ENCODE measurements around the gene RTN4. TPM values are rescaled to one million over a fixed set of nuclear protein-coding genes. Genes with fewer than 3 reads are reported as not detected.

Gene RTN4
- total RNA-seq, 4 donors from 2014 or later: 216 to 304 (median 228) TPM

- H3K4me1 ChIP-seq: peaks cover 0 to 20% (median 0%) of the 10 kb centered on the region in 3 donors
- no peaks in the 10 kb centered on the region for H3K9me3 ChIP-seq
- H3K27ac ChIP-seq: no peak overlapping the region
- 86 to 93% methylated on average over 5 to 8 of the region's 13 CpGs for WGBS, 2 donors (ENCODE audit: low coverage in 1 of 2)
- no peak overlapping the region for H3K4me3 ChIP-seq
- ATAC-seq: no peak
- peaks cover 0 to 7% of the 10 kb centered on the region in 2 donors for H3K36me3 ChIP-seq
- H3K27me3 ChIP-seq: no peaks in the 10 kb centered on the region
- no peak for TF ChIP-seq CTCF (IDR thresholded peaks at IDR 0.05)
- TF ChIP-seq POLR2A (IDR thresholded peaks at IDR 0.05): no peak
These were observed 87.7 kb downstream of the RTN4 start for GRCh38 chr2:54962511-54962910.

GRCh38 chr2:54960164-54960563, 90.1 kb downstream of the RTN4 start:
- WGBS, 2 donors (ENCODE audit: low coverage in 1 of 2): 75 to 97% methylated on average over 4 of the region's 7 CpGs
- Histone ChIP-seq H3K36me3 (no peaks in the 10 kb centered on the region), H3K27ac (no peak overlapping the region), H3K9me3 (no peaks in the 10 kb centered on the region), H3K4me1 (peaks cover 0 to 15% (median 0%) of the 10 kb centered on the region in 3 donors), H3K27me3 (no peaks in the 10 kb centered on the region), H3K4me3 (no peak overlapping the region)
- TF ChIP-seq CTCF (IDR thresholded peaks at IDR 0.05) (no peak), POLR2AphosphoS5 (IDR thresholded peaks at IDR 0.05) (no peak)
- no peak for ATAC-seq

- H3K36me3 ChIP-seq: no peaks in the 10 kb centered on the region
- H3K4me1 ChIP-seq: peaks cover 0 to 15% (median 0%) of the 10 kb centered on the region in 3 donors
- WGBS, 2 donors (ENCODE audit: low coverage in 1 of 2): 77 to 80% methylated on average over 1 to 5 of the region's 14 CpGs
- H3K9me3 ChIP-seq: no peaks in the 10 kb centered on the region
- no peak for ATAC-seq
- H3K27me3 ChIP-seq: no peaks in the 10 kb centered on the region
- no peak for TF ChIP-seq CTCF (IDR thresholded peaks at IDR 0.05)
- H3K27ac ChIP-seq: no peak overlapping the region
- no peak overlapping the region for H3K4me3 ChIP-seq
These were observed 91.4 kb downstream of the RTN4 start for GRCh38 chr2:54958717-54959371.

GRCh38 chr2:54957321-54957999, 92.8 kb downstream of the RTN4 start:
- no peaks in the 10 kb centered on the region for H3K36me3 ChIP-seq
- H3K4me3 ChIP-seq: no peak overlapping the region
- TF ChIP-seq CTCF (IDR thresholded peaks at IDR 0.05) (no peak), POLR2AphosphoS5 (IDR thresholded peaks at IDR 0.05) (no peak), POLR2A (IDR thresholded peaks at IDR 0.05) (no peak), EP300 (IDR thresholded peaks at IDR 0.05) (no peak)
- H3K27ac ChIP-seq: no peak overlapping the region
- 75 to 87% methylated on average over 4 to 5 of the region's 18 CpGs for WGBS, 2 donors (ENCODE audit: low coverage in 1 of 2)
- no peaks in the 10 kb centered on the region for H3K27me3 ChIP-seq
- no peaks in the 10 kb centered on the region for H3K9me3 ChIP-seq
- ATAC-seq: no peak
- H3K4me1 ChIP-seq: peaks cover 0 to 7% (median 0%) of the 10 kb centered on the region in 3 donors

- H3K4me1 ChIP-seq: peaks cover 0 to 7% (median 0%) of the 10 kb centered on the region in 3 donors
- H3K27me3 ChIP-seq: no peaks in the 10 kb centered on the region
- H3K36me3 ChIP-seq: no peaks in the 10 kb centered on the region
- WGBS, 2 donors (ENCODE audit: low coverage in 1 of 2): 44 to 46% methylated on average over 2 of the region's 2 CpGs
- no peak overlapping the region for H3K27ac ChIP-seq
- no peak for ATAC-seq
- no peaks in the 10 kb centered on the region for H3K9me3 ChIP-seq
- H3K4me3 ChIP-seq: no peak overlapping the region
- TF ChIP-seq POLR2A (IDR thresholded peaks at IDR 0.05): no peak
- TF ChIP-seq POLR2AphosphoS5 (IDR thresholded peaks at IDR 0.05): no peak
These were observed 94.1 kb downstream of the RTN4 start for GRCh38 chr2:54956111-54956627.

All from gastroesophageal sphincter (tissue), 4 donors.